ENCODE measurements around the gene MEX3A. TPM values are rescaled to one million over a fixed set of nuclear protein-coding genes. Genes with fewer than 3 reads are reported as not detected.

The MEX3A gene
- total RNA-seq, 1 donor from 2014 or later, result 0.52 TPM

DNA sequence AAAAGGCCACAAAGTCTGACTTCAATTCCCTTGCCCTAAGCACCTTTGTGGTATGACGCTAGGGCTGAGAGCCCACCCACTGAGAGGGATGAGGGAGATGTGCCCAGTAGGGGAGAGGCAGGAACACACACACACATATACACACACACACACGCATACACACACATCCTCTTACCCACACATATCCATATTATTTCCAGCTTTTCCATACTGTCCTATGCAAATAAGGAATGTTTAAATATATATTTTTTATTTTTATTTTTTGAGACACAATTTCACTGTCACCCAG is 18.3 kb downstream of the MEX3A start:
- H3K27me3 ChIP-seq, result no peaks in the 10 kb centered on the region
- TF ChIP-seq, protein P1, sequence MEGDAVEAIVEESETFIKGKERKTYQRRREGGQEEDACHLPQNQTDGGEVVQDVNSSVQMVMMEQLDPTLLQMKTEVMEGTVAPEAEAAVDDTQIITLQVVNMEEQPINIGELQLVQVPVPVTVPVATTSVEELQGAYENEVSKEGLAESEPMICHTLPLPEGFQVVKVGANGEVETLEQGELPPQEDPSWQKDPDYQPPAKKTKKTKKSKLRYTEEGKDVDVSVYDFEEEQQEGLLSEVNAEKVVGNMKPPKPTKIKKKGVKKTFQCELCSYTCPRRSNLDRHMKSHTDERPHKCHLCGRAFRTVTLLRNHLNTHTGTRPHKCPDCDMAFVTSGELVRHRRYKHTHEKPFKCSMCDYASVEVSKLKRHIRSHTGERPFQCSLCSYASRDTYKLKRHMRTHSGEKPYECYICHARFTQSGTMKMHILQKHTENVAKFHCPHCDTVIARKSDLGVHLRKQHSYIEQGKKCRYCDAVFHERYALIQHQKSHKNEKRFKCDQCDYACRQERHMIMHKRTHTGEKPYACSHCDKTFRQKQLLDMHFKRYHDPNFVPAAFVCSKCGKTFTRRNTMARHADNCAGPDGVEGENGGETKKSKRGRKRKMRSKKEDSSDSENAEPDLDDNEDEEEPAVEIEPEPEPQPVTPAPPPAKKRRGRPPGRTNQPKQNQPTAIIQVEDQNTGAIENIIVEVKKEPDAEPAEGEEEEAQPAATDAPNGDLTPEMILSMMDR (IDR thresholded peaks at IDR 0.05), result no peak
- intact Hi-C loops (cut with DNase I), result no loop called here
- no peaks in the 10 kb centered on the region for H3K36me3 ChIP-seq
- H3K9me3 ChIP-seq, result no peaks in the 10 kb centered on the region
- no peak overlapping the region for H3K27ac ChIP-seq
- no peak for DNase-seq
- no peak for ATAC-seq
- H3K4me3 ChIP-seq, result no peak overlapping the region
- H3K4me1 ChIP-seq, result no peaks in the 10 kb centered on the region

DNA sequence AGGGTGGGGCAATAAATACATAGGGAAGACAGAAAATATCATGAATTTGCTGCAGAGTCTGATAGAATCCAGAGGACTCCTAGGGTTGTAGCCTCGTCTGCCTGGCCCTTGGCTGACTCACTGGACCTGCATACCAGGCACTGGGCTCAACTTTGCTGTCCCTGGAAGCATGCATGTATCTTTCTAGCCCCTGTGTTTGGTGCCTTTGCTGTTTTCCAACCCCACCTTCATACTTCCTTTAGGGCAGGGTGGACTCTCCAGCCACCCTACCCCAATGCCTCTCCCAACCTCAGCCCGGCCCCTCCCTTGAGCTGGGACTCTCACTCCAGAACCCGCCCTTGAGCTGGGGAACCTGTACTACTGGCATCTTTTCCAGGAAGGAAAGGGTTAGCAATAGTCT is 20.1 kb downstream of the MEX3A start:
- DNase-seq, result no peak
- Histone ChIP-seq H3K27ac (no peak overlapping the region), H3K36me3 (peaks cover 4% of the 10 kb centered on the region), H3K4me1 (no peaks in the 10 kb centered on the region), H3K9me3 (no peaks in the 10 kb centered on the region), H3K4me3 (peak overlapping the region; percentile 47), H3K27me3 (no peaks in the 10 kb centered on the region)
- ATAC-seq, result peak; percentile 4
- TF ChIP-seq, protein P1 (IDR thresholded peaks at IDR 0.05), result no peak
- intact Hi-C loops (cut with DNase I), result no loop called here

DNA sequence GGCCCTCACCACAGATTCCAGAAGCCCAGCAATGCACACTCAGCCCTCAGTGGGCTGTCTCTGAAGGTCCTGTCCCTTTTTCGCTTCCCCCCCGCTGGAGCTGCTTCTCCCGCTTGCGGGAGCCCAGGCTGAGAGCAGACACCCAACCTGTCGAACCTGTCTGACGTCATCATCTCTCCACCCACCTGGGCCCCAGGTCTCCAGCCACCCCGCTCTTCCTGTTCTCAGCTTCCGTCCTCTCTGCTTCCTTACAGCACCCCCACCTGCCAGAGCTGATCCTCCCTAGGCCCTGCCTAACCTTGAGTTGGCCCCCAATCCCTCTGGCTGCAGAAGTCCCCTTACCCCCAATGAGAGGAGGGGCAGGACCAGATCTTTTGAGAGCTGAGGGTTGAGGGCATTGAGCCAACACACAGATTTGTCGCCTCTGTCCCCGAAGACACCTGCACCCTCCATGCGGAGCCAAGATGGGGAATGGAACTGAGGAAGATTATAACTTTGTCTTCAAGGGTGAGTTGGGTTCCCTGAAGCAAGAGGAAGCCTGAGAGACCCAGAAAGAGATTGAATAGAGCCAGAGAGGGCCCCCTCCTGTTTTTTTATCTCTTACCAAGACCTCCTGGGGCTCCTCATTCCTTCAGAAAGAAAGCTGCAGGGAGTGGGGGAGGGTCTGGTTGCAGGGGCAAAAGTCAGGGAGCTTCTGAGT is 21.2 kb downstream of the MEX3A start, which contains the start of gene RAB25:
Gene RAB25, plus strand, starts transcription at position 224 of the 700 bp plus-strand sequence. Its CDS starts 241 bp downstream, at position 465.
- Histone ChIP-seq H3K4me3 (peak within 1 kb of the TSS; percentile 47), H3K4me1 (no peaks in the 10 kb centered on the region), H3K36me3 (peaks cover 4% of the 10 kb centered on the region), H3K27ac (peak within 1 kb of the TSS; percentile 36), H3K9me3 (no peaks in the 10 kb centered on the region), H3K27me3 (no peaks in the 10 kb centered on the region)
- ATAC-seq (peak; percentile 91), DNase-seq (peak; percentile 86)
- TF ChIP-seq, protein P1 (IDR thresholded peaks at IDR 0.05), result no peak
- intact Hi-C loops (cut with DNase I), result no loop called here

DNA sequence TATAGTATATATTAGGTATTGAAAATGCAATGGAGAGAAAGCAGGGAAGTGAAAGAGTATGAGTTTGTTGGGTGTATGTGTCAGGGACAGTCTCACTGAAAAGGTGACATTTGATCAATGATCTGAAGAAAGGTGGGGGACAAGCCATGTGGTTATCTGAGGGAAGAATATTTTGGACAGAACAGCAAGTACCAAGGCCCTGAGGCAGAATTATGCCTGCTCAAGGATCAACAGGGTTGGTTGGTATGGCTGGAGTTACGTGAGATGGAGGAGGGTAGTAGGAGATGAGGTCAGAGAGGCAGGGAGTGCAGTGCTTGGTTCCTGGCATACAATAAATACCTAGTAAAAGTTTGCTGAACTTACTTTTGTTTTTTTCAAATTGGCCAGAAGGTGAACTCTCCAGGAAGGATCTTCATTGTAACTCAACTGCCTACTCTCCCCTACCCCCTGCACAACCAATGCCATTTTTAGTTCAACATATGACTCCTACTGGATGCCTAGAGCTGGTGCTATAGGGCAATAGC is 25.9 kb downstream of the MEX3A start:
- no peaks in the 10 kb centered on the region for H3K9me3 ChIP-seq
- H3K4me3 ChIP-seq, result peak overlapping the region; percentile 93
- ATAC-seq, result no peak
- intact Hi-C loops (cut with DNase I), result no loop called here
- TF ChIP-seq, protein P1 (IDR thresholded peaks at IDR 0.05), result no peak
- peaks cover 4% of the 10 kb centered on the region for H3K36me3 ChIP-seq
- no peak overlapping the region for H3K27ac ChIP-seq
- DNase-seq, result no peak
- H3K27me3 ChIP-seq, result no peaks in the 10 kb centered on the region
- H3K4me1 ChIP-seq, result peaks cover 8% of the 10 kb centered on the region

DNA sequence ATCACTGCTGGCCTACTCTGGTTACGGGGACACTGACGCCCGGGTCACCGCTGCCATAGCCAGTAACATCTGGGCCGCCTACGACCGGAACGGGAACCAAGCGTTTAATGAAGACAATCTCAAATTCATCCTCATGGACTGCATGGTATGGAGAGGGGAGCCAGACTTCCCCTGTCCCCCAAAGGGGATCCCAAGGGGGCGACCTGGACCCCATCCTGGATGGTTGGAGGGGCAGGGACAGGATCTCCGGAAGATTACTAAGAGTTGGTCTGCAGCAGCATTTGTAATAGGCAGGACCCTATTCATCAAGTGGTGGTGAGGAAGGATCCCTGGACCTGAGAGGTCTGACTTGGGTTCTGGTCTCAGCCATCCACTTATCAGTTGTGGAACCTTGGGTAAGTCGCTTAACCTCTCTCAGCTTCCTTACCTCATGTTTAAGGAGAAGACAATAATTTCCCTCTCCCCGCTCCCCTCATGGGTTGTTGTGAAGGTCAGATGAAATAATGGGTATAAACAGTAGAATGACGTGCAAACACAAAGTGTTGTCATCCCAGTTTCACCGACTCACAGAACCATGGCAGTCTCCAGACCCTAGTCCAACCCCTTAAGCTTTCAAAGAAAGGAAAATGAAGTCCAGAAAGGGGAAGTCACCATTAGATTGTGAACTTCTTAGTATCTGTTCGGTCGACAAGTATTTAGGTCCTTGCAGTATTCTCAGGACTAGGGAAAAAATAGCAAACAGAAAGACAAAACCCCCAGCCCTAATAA is 26.8 kb downstream of the MEX3A start:
- peak overlapping the region; percentile 93 for H3K4me3 ChIP-seq
- no peaks in the 10 kb centered on the region for H3K27me3 ChIP-seq
- peaks cover 8% of the 10 kb centered on the region for H3K4me1 ChIP-seq
- DNase-seq (no peak), ATAC-seq (no peak)
- H3K9me3 ChIP-seq, result no peaks in the 10 kb centered on the region
- H3K27ac ChIP-seq, result peak overlapping the region; percentile 83
- H3K36me3 ChIP-seq, result peaks cover 4% of the 10 kb centered on the region
- intact Hi-C loops (cut with DNase I), result no loop called here
- TF ChIP-seq, protein P1 (IDR thresholded peaks at IDR 0.05), result no peak
